Type B pancreatic cell (in vitro differentiated cells): ENCODE data around the gene TTLL10. TPM values are rescaled to one million over a fixed set of nuclear protein-coding genes. Genes with fewer than 3 reads are reported as not detected.

Source experiments
- DNase-seq: peaks from one replicate; pipeline ENCODE4 v3.0.0; 2021; ENCODE audit warnings: mixed read lengths; ENCODE audit not compliant: unreplicated experiment; ENCODE audit errors: extremely low spot score
- H3K27ac Mint-ChIP-seq: 2 replicates; pipeline ENCODE4 v1.8.0; 2021; ENCODE audit warnings: mild to moderate bottlenecking, mixed read lengths
- H3K27me3 Mint-ChIP-seq: 2 replicates; pipeline ENCODE4 v1.8.0; 2021; ENCODE audit warnings: mixed read lengths
- H3K36me3 Mint-ChIP-seq: 2 replicates; pipeline ENCODE4 v1.8.0; 2021; ENCODE audit warnings: mixed read lengths
- H3K4me1 Mint-ChIP-seq: one replicate; pipeline ENCODE4 v1.8.0; 2021; ENCODE audit warnings: mixed read lengths; ENCODE audit not compliant: unreplicated experiment
- H3K4me3 Mint-ChIP-seq: 2 replicates; pipeline ENCODE4 v1.8.0; 2021; ENCODE audit warnings: mild to moderate bottlenecking, mixed read lengths
- H3K9me3 Mint-ChIP-seq: 2 replicates; pipeline ENCODE4 v1.8.0; 2021; ENCODE audit warnings: mixed read lengths
- CTCF ChIP-seq: fragments of 200-600 bp; sonication (generic); conservative IDR thresholded peaks from 2 replicates; pipeline ENCODE4 v1.5.0; 2021; ENCODE audit warnings: antibody characterized with exemption, mild to moderate bottlenecking
- total RNA-seq: library from RNA; stranded (reverse); gene quantifications from 2 replicates; pipeline ENCODE4 v1.2.1, GENCODE V29; 2021; ENCODE audit warnings: low replicate concordance

The TTLL10 gene
- total RNA-seq, 1 donor from 2014 or later: 1.4 TPM

GRCh38 chr1:1210726-1211540 lies 37.3 kb downstream of the TTLL10 start:
- DNase-seq: no peak

GRCh38 chr1:1211541-1212441 lies 38.1 kb downstream of the TTLL10 start:
- no peak for TF ChIP-seq CTCF
- no peak for DNase-seq
- no peaks in the 10 kb centered on the region for H3K9me3 Mint-ChIP-seq
- H3K36me3 Mint-ChIP-seq: no peaks in the 10 kb centered on the region
- H3K4me1 Mint-ChIP-seq: no peaks in the 10 kb centered on the region
- no peak overlapping the region for H3K4me3 Mint-ChIP-seq
- H3K27me3 Mint-ChIP-seq: peaks cover under 1% of the 10 kb centered on the region
- no peak overlapping the region for H3K27ac Mint-ChIP-seq

More at GRCh38 chr1:1210726-1211540, 37.3 kb downstream of the TTLL10 start:
- no peak overlapping the region for H3K27ac Mint-ChIP-seq
- no peak for TF ChIP-seq CTCF
- no peak overlapping the region for H3K4me3 Mint-ChIP-seq
- peaks cover 5% of the 10 kb centered on the region for H3K27me3 Mint-ChIP-seq
- no peaks in the 10 kb centered on the region for H3K4me1 Mint-ChIP-seq
- no peaks in the 10 kb centered on the region for H3K36me3 Mint-ChIP-seq
- H3K9me3 Mint-ChIP-seq: no peaks in the 10 kb centered on the region

- no peak overlapping the region for H3K27ac Mint-ChIP-seq
- no peak overlapping the region for H3K4me3 Mint-ChIP-seq
- H3K9me3 Mint-ChIP-seq: no peaks in the 10 kb centered on the region
- no peak for TF ChIP-seq CTCF
- DNase-seq: no peak
- H3K27me3 Mint-ChIP-seq: no peaks in the 10 kb centered on the region
- H3K36me3 Mint-ChIP-seq: no peaks in the 10 kb centered on the region
- H3K4me1 Mint-ChIP-seq: no peaks in the 10 kb centered on the region
Measured at GRCh38 chr1:1212780-1213344, 39.2 kb downstream of the TTLL10 start.

- DNase-seq: no peak
- Mint-ChIP-seq H3K4me3 (no peak within 1 kb of the TSS), H3K36me3 (no peaks in the 10 kb centered on the region), H3K27ac (no peak within 1 kb of the TSS), H3K9me3 (no peaks in the 10 kb centered on the region), H3K4me1 (no peaks in the 10 kb centered on the region), H3K27me3 (no peaks in the 10 kb centered on the region)
- no peak for TF ChIP-seq CTCF
Measured at GRCh38 chr1:1213345-1214265, 39.9 kb downstream of the TTLL10 start, which contains the start of gene TNFRSF4. TSS of gene TNFRSF4 (minus strand) at chr1:1214153. CDS start at chr1:1214127, 26 bp downstream.
